GM18858 (cell line): ENCODE measurements around the gene UHRF1.
"Not testable (repeated sequence)": the region's sequence is repeated elsewhere in the genome, so short reads cannot be mapped to it uniquely, and the experiment has no call there.

Experiments
- ATAC-seq: cut with Tn5 transposase; IDR thresholded peaks from one replicate; pipeline ENCODE4 v1.9.1; 2021; ENCODE audit not compliant: unreplicated experiment

Gene UHRF1

DNA sequence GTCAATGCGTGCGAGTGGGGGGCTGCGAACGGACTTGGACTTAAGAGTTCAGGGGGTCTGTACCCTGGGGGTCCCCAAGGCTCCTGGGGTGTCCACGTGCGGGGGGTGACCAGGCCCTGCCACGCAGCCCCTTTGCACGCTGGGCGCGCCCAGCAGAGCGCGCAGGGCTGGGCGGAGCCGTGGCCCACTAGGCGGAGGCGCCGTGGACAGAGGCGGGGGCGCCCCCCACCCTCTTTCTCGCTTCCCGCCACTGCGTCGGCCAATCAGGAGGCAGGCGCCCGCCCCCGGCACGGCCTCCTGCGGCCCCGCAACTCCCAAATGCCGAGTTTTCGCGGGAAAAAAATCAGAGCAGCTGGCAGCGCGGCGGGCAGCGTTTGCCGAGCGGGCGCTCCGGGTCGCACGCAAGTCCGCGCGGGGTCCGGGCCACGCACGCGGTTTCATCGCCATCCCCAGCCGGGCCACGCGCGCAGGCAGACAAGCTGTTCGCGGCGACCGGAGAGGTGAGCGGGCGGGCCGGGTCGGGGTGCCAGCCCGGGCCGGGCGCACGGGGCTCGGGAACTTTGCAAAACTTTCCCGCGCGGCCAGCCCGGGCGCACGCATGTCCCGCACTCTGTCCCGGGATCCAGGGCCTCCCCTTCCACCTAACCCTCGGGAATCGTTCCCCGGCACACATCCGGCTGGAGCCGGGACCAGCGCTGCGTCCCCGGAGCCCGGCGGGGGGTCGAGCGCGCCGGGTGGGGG is at the start of gene UHRF1:
Gene UHRF1 (plus strand): TSS at position 346 of the 741 bp plus-strand sequence. CDS start 1,385 bp downstream, outside the sequence.
- no peak for ATAC-seq

DNA sequence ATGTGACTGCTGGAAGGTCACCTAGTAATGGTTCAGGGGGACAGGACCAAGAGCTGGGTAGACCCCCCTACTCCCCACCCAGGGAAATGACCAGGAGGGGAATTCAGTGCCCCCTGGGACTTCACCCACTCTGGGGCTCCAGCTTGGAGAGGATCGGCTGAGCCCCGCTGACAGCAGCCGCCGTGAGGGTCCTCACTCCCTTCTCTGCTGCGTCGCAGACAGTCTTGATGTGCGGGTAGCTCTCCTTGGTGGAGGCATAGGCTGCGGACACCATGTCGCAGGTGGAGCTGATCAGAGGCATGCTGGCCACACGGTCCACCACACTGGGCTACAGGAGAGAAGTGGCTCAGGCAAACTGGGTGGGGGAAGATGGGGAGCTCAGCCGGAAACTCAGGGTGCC is 49.6 kb upstream of the UHRF1 start:
- no peak for ATAC-seq

- no peak for ATAC-seq
Observed at GRCh38 chr19:4861147-4861546, 48.2 kb upstream of the UHRF1 start.

DNA sequence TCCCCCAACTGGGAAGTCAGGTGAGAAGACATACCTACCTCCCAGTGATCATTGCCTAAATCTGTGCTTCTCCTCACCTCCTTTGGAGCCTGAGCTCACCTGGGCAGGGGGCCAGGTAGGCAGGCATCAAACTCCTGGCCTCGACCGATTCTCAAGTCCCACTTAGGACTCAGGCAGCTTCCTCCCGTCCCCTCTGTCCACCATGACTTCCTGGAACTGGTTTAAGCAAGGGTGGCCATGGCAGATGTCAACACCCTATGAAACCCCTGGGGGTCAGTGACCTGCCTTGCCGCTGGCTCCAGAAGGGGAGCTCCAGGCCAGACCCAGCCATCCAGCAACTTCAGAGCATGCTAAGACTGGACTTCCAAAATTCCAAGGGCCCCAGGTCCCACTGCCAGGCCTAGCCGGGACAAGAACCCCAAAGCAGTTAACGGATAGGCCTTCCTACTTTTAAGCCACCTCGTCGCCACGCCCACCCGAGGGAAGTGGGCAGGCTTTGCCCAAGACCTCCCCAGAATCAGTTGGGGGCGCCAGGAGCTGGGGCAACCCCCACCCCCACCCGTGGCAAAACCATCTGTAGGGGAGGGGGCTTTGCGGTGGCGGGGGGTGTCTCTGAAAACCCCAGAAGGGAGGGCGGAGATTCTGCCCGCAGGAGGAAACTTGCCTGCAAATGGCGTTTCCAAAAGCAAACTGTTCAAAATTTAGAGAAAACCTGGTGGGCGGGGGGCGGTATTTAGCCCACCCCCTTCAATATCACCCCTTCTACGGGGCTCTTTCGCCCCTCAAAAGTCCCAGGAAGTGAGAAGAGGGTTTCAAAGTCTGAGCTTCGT is 42.5 kb upstream of the UHRF1 start:
- ATAC-seq: no peak

DNA sequence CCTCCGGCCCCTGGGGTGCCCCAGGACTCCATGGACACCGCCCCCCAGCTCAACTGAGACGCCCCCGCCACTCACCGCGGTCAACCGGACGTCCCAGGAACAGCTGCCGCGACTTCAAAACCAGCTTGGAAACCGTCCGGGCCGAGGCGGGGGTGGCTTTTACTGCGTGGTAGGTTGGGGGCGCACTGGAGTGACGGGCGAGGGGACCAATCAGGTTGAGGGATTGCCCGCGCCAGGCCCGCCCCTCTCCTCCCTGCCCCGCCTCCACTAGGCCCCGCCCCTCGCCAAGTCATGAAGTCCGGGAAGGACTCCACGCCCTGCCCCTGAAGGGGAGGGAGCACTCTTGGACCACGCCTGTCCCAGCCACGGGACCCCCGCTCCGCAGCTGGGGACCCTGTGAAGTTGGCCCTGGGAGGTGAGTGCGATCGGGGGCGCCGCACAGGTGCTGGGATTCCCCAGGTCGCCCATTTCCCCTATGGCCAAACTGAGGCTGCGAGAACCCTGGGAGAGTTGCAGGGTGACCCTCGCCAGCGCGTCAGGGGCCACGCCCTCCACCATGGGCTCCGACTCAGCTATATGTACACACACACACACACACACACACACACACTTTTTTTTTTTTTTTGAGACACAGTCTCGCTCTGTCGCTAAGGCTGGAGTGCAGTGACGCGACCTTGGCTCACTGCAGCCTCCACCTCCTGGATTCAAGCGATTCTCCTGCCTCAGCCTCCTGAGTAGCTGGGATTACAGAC is 41.6 kb upstream of the UHRF1 start, which contains the start of gene PLIN3:
Gene PLIN3 (minus strand): TSS at position 134 of the 752 bp plus-strand sequence. CDS start 6,273 bp downstream, outside the sequence.
- peak; percentile 48 for ATAC-seq

DNA sequence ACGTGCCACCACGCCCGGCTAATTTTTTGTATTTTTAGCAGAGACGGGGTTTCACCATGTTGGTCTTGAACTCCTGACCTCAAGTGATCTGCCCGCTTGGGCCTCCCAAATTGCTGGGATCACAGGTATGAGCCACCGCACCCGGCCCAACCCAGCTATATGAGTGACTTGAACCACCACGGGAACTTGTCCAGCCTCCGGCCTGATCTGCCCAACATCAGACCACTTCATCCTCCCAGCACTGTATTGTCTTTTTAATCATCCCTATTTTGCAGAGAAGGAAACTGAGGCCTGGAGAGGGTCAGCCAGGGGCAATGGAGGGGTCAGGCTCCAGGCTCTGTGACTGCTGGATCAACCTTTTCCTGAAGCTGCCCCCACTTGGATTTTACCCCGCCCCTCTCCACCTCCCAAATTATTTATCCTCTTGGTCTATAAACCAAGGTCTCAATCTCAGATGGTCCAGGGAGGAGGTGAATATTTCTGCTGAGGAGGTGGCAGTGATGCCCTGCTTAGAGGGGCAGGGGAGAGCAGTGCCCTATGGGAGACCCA is 40.9 kb upstream of the UHRF1 start:
- ATAC-seq: no peak

GRCh38 chr19:4870025-4870700 is 39.1 kb upstream of the UHRF1 start:
- ATAC-seq: no peak

GRCh38 chr19:4871711-4872110 is 37.6 kb upstream of the UHRF1 start:
- ATAC-seq: no peak

DNA sequence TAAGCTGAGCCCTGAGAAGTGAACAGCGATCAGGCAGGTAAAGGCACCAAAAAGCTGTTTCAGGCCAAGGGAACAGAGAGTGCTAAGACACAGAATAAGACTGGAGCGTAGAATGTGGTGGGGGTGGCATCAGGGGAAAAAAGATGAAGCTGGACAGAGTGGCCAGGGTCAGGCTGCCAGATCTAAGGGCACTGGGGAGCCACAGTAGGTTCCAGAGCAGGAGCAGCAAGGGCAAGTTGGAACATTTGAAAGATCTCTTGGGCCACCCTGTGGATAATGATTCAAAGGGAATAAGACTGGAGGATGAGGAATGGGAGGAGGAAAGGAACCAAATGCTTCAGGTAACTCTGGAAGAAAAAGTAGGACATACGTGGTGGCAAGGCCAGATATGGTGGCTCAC is 35.4 kb upstream of the UHRF1 start:
- no peak for ATAC-seq

DNA sequence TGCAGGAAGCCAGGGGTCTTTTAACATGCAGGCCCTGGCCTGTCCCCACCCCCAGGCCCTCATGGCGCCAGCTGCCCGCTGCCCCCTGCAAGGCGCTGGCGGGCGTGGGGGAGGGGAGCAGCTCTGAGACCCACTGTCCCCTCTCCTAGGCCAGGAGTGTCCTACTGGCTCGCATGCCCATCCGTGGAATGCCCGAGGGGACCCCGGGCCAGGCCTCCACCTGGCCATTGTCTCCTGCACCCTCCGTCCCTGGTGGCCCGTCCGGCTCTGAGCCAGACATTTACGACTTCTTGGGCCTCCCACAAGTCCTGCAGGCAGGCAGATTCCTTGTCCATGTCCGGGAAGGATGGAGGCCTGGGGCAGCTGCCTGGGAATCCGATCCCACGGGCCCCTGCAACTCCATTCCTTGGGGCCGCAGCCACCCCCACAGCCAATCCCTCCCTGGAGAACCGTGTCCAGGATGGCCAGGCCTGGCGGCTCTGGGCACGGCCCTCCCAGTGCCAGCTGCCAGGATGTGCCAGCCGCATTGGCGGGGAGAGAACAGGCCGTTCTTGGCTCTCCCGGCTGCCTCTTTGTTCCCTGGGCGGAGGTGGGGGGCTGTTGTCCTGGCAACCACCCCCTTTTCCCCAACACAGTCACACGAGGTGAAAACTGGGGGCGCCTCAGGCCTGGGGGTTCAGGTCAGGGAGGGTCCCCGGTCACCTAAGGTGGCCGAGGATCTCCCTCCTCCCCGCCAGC is 31.4 kb upstream of the UHRF1 start:
- ATAC-seq: no peak

DNA sequence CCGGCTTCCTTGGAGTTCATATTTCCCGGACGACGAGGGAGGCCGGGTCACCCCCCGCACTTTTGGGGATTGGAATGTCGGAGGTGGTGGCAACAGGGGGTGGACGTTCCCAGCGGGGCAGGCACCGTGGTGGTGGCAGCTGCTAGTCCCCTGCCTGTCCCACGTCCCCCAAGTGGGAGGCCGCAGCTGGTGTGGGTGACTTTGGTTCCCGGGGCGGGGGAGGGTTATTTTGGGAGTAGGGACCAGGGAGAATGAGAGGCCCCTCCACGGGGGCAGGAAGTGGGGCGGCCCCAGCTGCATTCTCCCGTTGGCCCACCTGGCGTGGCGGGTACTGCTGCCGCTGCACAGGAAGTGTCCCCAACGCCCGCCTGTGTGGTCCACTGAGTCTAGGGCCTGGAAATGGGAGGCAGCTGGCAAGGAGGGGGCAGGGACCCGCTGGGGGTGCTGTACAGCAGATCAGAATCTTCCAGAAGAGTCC is 30.8 kb upstream of the UHRF1 start:
- ATAC-seq: no peak

- ATAC-seq: no peak
Observed at GRCh38 chr19:4879041-4879440, 30.3 kb upstream of the UHRF1 start.

DNA sequence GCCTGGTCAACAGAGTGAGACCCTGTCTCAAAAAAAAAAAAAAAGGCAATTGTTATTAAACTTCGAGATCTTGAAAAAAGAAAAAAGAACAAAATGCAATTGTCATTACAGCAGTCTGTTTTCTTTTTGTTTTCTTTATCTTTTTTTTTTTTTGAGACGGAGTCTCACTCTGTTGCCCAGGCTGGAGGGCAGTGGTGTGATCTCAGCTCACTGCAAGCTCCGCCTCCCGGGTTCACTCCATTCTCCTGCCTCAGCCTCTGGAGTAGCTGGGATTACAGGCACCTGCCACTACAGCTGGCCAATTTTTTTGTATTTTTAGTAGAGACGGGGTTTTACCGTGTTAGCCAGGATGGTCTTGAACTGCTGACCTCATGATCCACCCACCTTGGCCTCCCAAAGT is 26.4 kb upstream of the UHRF1 start:
- not testable (repeated sequence) for ATAC-seq

GRCh38 chr19:4884993-4885392 is 24.3 kb upstream of the UHRF1 start:
- not testable (repeated sequence) for ATAC-seq

GRCh38 chr19:4887803-4888202 is 21.5 kb upstream of the UHRF1 start:
- not testable (repeated sequence) for ATAC-seq

- ATAC-seq: no peak
Observed at GRCh38 chr19:4889034-4889815, 20.1 kb upstream of the UHRF1 start.

- no peak for ATAC-seq
Observed at GRCh38 chr19:4891066-4891465, 18.2 kb upstream of the UHRF1 start.

GRCh38 chr19:4892962-4893361 is 16.3 kb upstream of the UHRF1 start:
- not testable (repeated sequence) for ATAC-seq

GRCh38 chr19:4896372-4896771 is 12.9 kb upstream of the UHRF1 start:
- ATAC-seq: no peak
